Tongue (tissue), 2 donors: Measurements from ENCODE around the gene THSD4. TPM values are rescaled to one million over a fixed set of nuclear protein-coding genes. Genes with fewer than 3 reads are reported as not detected.

ENCODE experiments used
- DNase-seq: peaks from one replicate; pipeline ENCODE4 v3.0.0-alpha.2; 2015
- total RNA-seq: library from RNA; depleted of rRNA; stranded (reverse); fragments of >200 nt; gene quantifications from one replicate; pipeline ENCODE4 v1.2.3, GENCODE V29; 2014

THSD4 gene
- total RNA-seq, 1 donor from 2014 or later = 43.2 TPM

- DNase-seq = peak; percentile 77
Observed at GRCh38 chr15:71547011-71547410, 431.7 kb downstream of the THSD4 start.

- DNase-seq = peak; percentile 53
Observed at GRCh38 chr15:71548401-71548807, 433.1 kb downstream of the THSD4 start.

GRCh38 chr15:71549091-71549490 lies 433.8 kb downstream of the THSD4 start:
- DNase-seq = peak; percentile 40

GRCh38 chr15:71549697-71550096 lies 434.4 kb downstream of the THSD4 start:
- DNase-seq = peak; percentile 26

GRCh38 chr15:71551566-71551965 lies 436.3 kb downstream of the THSD4 start:
- no peak for DNase-seq

- no peak for DNase-seq
Observed at GRCh38 chr15:71559098-71559497, 443.8 kb downstream of the THSD4 start.

GRCh38 chr15:71559616-71560015 lies 444.3 kb downstream of the THSD4 start:
- no peak for DNase-seq

GRCh38 chr15:71562251-71562650 lies 447.0 kb downstream of the THSD4 start:
- DNase-seq = no peak

- DNase-seq = no peak
Observed at GRCh38 chr15:71564217-71564616, 448.9 kb downstream of the THSD4 start.

GRCh38 chr15:71565006-71565405 lies 449.7 kb downstream of the THSD4 start:
- no peak for DNase-seq

- no peak for DNase-seq
Observed at GRCh38 chr15:71565631-71566160, 450.4 kb downstream of the THSD4 start.

GRCh38 chr15:71566226-71566625 lies 451.0 kb downstream of the THSD4 start:
- no peak for DNase-seq

GRCh38 chr15:71567173-71567572 lies 451.9 kb downstream of the THSD4 start:
- DNase-seq = no peak

- DNase-seq = no peak
Observed at GRCh38 chr15:71568227-71568626, 453.0 kb downstream of the THSD4 start.

- DNase-seq = no peak
Observed at GRCh38 chr15:71570736-71571135, 455.5 kb downstream of the THSD4 start.

GRCh38 chr15:71571641-71572040 lies 456.4 kb downstream of the THSD4 start:
- DNase-seq = no peak

GRCh38 chr15:71572452-71573053 lies 457.3 kb downstream of the THSD4 start:
- no peak for DNase-seq

GRCh38 chr15:71573599-71573998 lies 458.3 kb downstream of the THSD4 start:
- no peak for DNase-seq

GRCh38 chr15:71575474-71576045 lies 460.3 kb downstream of the THSD4 start:
- no peak for DNase-seq

GRCh38 chr15:71577071-71577470 lies 461.8 kb downstream of the THSD4 start:
- no peak for DNase-seq

GRCh38 chr15:71581398-71581930 lies 466.2 kb downstream of the THSD4 start:
- DNase-seq = no peak

GRCh38 chr15:71585159-71585558 lies 469.9 kb downstream of the THSD4 start:
- DNase-seq = no peak

GRCh38 chr15:71586463-71586862 lies 471.2 kb downstream of the THSD4 start:
- no peak for DNase-seq

- DNase-seq = no peak
Observed at GRCh38 chr15:71588746-71589145, 473.5 kb downstream of the THSD4 start.
